HG03432 (cell line): ENCODE data around the gene RUBCN.
A peak's percentile ranks its signal among the peaks of the same experiment; 100 is the strongest.
"Not testable (repeated sequence)": the region's sequence is repeated elsewhere in the genome, so short reads cannot be mapped to it uniquely, and the experiment has no call there.

ENCODE experiments used
- ATAC-seq: cut with Tn5 transposase; IDR thresholded peaks from one replicate; pipeline ENCODE4 v1.9.1; 2021; ENCODE audit warnings: mild to moderate bottlenecking, moderate library complexity; ENCODE audit not compliant: unreplicated experiment

The RUBCN gene

DNA sequence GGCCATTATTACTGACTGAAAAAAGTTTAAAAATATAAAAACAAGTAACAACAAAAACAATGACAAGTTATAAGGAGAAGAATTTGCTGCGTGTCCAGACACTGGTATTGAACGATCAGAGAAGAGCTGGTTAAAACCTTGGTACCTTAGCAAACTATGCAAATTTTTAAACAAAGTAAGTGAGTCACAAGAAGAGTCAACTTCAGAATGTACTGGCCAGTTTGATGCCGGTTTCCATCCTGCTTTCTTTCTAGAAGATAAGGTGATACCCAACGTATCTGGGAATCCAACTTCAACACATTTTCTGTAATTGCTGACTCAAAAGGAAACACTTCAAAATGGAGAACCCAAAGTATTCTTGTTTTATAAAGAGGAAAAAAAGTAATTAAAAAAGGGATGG is 49.8 kb downstream of the RUBCN start:
- no peak for ATAC-seq

GRCh38 chr3:197685546-197685945 is 51.2 kb downstream of the RUBCN start:
- ATAC-seq = no peak

DNA sequence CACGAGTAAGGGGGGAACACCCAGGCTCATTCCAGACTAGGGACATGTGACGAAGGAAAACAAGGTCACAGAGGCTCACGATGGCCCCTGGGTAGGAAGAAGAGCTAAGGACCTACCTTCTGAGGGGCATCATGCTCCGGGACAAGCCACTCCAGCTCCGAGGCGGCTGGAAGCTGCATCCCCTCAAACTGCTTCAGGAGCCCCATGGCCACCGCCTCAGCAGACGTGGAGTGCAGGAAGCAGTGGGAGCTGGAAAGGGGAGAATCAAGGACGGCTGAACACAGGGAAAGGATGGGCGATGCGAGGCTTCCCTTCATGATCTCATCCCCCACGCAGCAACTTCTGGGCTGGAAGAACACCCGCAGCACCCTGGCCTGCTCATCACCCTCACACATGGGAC is 53.5 kb downstream of the RUBCN start:
- ATAC-seq = no peak

DNA sequence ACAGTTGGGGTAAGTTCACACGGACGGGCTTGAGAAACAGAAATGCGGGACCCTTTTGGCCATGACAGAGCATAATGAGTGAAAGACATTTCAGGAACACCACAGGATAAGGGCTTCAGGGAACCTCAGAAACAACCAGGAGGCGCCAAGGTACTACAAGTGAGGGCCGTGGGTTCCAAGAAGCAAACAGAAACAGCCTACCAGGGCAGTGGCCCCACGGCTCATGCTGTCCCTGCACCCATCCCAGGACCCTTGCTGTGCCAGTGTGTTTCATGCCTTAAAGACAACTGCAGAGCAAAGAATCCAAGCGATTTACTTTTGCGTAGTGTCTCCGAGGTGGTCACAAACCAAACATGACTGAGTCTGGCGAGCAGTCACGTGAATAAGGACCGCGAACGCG is 54.0 kb downstream of the RUBCN start:
- no peak for ATAC-seq

- ATAC-seq = no peak
Measured at GRCh38 chr3:197680955-197681521, 55.7 kb downstream of the RUBCN start.

- no peak for ATAC-seq
Measured at GRCh38 chr3:197675951-197676350, 60.8 kb downstream of the RUBCN start.

DNA sequence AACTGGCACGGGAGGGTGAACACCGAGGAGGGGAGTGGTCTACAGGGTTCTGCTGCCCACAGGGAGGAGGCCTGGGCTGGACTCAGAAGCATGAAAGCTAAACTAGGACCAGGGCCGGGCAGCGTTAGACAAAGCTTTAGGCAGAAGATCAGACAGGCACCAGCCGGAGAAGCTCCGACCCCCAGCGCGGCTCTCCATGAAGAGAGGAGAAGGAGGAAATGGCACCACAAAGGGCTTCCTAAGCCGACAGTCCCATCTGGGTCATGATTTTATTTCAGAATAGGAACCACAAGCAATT is 61.2 kb downstream of the RUBCN start:
- no peak for ATAC-seq

- ATAC-seq = no peak
Measured at GRCh38 chr3:197674741-197675562, 61.8 kb downstream of the RUBCN start.

- no peak for ATAC-seq
Measured at GRCh38 chr3:197673170-197673569, 63.5 kb downstream of the RUBCN start.

- ATAC-seq = no peak
Measured at GRCh38 chr3:197670361-197670760, 66.3 kb downstream of the RUBCN start.

DNA sequence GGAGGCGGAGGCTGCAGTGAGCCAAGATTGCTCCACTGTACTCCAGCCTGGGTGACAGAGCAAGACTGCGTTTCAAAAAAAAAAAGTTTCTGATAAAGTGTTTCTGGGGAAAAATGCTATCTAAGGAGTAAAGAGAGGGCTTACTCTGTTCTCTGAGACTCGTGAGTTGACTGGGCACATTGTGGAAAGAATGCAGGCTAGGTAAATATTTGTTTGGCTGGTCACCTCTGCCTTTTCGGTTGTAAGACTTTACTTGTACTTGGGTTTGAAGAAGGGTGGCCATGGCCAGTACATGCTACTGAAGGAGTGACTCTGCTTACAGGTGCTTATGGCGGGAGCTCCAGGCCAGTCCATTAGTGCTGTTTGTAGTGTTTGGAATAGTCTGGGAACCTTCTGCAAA is 68.7 kb downstream of the RUBCN start:
- ATAC-seq = no peak

GRCh38 chr3:197667293-197667692 is 69.4 kb downstream of the RUBCN start:
- ATAC-seq = not testable (repeated sequence)

GRCh38 chr3:197666221-197666842 is 70.4 kb downstream of the RUBCN start:
- not testable (repeated sequence) for ATAC-seq

DNA sequence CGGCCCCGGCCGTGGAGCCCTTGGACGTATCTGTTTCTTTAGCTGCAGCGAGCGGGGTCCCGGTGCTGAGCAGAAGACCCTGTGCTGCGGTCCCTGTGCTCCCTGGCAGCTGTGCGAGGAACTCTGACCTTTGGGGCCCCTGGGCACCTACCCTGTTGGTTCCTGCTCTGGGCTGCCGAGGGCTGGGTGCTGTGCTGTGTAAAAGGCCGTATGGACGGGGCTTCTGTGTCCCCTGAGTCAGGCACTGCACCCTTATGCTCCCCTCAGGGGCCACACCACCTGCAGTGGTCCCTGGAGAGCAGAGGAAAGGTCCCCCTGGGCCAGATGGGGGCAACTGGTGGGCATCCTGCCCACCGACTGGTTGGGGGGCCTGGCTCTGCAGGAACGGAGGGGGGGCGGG is 71.2 kb downstream of the RUBCN start:
- ATAC-seq = peak; percentile 11

DNA sequence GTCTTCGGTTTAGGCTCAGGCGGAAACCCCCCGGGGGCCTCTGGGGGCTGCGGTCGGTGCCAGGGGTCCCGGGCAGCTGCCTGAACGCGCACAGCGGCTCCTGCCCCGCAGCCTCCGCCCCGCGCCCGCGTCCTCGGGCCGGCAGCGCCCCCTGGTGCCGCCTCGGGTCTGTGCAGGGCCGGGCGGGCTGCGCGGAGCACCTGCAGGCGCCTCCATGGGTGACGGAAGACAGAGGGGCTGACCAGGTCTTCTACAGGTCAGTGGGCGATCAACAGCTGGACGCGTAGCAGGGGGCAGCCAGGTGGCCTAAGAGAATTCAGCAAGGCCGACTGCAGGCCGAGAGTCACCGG is 71.6 kb downstream of the RUBCN start:
- ATAC-seq = peak; percentile 96

GRCh38 chr3:197664414-197665141 is 72.1 kb downstream of the RUBCN start:
- ATAC-seq = peak; percentile 61

GRCh38 chr3:197663367-197664140 is 73.2 kb downstream of the RUBCN start:
- not testable (repeated sequence) for ATAC-seq

DNA sequence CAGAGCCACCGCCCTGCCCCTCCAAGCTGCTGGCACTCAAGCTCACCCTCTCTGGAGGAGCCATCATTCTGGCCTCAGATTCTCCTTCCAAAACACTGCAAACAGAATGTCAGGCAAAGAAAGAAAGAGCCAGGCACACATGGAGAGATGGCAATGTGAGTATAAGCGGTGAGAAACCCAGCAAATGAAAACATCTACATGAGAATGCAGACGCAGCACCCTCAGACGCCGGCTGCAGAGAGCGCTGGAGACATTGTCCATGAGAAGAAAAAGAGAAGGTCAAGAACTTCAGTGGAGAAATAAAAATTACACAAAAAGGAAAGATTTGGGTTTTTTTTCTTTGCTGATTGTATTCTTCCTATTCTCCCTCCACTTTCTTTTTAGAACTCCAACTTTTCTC is 74.4 kb downstream of the RUBCN start:
- ATAC-seq = not testable (repeated sequence)

DNA sequence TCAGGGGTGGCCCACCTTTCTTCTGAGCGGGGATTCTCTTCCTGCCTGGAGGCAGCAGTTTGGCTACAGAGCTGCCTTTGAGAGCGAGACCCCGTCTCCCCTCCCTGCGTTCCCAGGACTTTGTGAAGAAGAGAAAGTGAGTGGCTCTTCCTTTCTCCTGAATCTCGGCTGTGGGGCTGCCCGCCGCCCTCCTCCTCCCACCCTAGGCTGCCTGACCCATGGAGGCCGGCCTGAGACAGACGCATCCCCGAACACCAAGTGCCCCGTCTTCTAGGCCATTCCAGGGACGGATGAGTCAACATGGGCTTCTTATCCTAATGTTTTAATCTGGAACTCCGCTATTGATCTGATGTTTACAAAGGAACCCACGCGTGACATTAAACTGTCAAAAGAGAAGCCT is 74.8 kb downstream of the RUBCN start:
- not testable (repeated sequence) for ATAC-seq

- ATAC-seq = not testable (repeated sequence)
Measured at GRCh38 chr3:197661234-197661834, 75.4 kb downstream of the RUBCN start.

- ATAC-seq = not testable (repeated sequence)
Measured at GRCh38 chr3:197659701-197660100, 77.0 kb downstream of the RUBCN start.
